ENCODE measurements around the gene YIF1A. TPM values are rescaled to one million over a fixed set of nuclear protein-coding genes. Genes with fewer than 3 reads are reported as not detected.

Gene YIF1A
- total RNA-seq, 2 donors from 2014 or later = 68.1 to 100 TPM

- peak overlapping the region; percentile 33 to 58 for H3K4me3 ChIP-seq
These were observed 28.4 kb upstream of the YIF1A start for GRCh38 chr11:66317322-66317722.

GRCh38 chr11:66316849-66317251 lies 27.9 kb upstream of the YIF1A start, which contains the start of gene CD248:
CD248 (minus strand) TSS chr11:66317044; CDS start chr11:66317027, 17 bp downstream.
- peaks cover 0 to 61% of the 10 kb centered on the region in 2 donors for H3K4me1 ChIP-seq
- H3K27ac ChIP-seq = peak within 1 kb of the TSS; percentile 78 to 90

More at GRCh38 chr11:66317322-66317722, 28.4 kb upstream of the YIF1A start:
- Histone ChIP-seq H3K9me3 (no peaks in the 10 kb centered on the region), H3K4me1 (peaks cover 0 to 61% of the 10 kb centered on the region in 2 donors), H3K27me3 (no peaks in the 10 kb centered on the region), H3K36me3 (no peaks in the 10 kb centered on the region), H3K27ac (peak overlapping the region; percentile 78 to 90)
- DNase-seq (ENCODE audit: low spot score) = no peak
- TF ChIP-seq CTCF (IDR thresholded peaks at IDR 0.05) = no peak

GRCh38 chr11:66315921-66316811 lies 27.2 kb upstream of the YIF1A start:
- Histone ChIP-seq H3K27me3 (no peaks in the 10 kb centered on the region), H3K4me3 (peak overlapping the region; percentile 33 to 58), H3K9me3 (no peaks in the 10 kb centered on the region), H3K27ac (peak overlapping the region; percentile 78 to 90), H3K4me1 (peaks cover 0 to 61% of the 10 kb centered on the region in 2 donors), H3K36me3 (no peaks in the 10 kb centered on the region)
- no peak for TF ChIP-seq CTCF (IDR thresholded peaks at IDR 0.05)
- no peak for DNase-seq (ENCODE audit: low spot score)

More at GRCh38 chr11:66316849-66317251, 27.9 kb upstream of the YIF1A start, which contains the start of gene CD248:
- H3K9me3 ChIP-seq = no peaks in the 10 kb centered on the region
- peak within 1 kb of the TSS; percentile 33 to 58 for H3K4me3 ChIP-seq
- TF ChIP-seq CTCF (IDR thresholded peaks at IDR 0.05) = no peak
- H3K36me3 ChIP-seq = no peaks in the 10 kb centered on the region
- DNase-seq (ENCODE audit: low spot score) = no peak
- no peaks in the 10 kb centered on the region for H3K27me3 ChIP-seq

- H3K4me1 ChIP-seq = peaks cover 0 to 61% of the 10 kb centered on the region in 2 donors
- peak overlapping the region; percentile 78 to 90 for H3K27ac ChIP-seq
- no peak for DNase-seq (ENCODE audit: low spot score)
- H3K4me3 ChIP-seq = peak overlapping the region; percentile 33 to 58
- H3K27me3 ChIP-seq = no peaks in the 10 kb centered on the region
- H3K9me3 ChIP-seq = no peaks in the 10 kb centered on the region
- no peak for TF ChIP-seq CTCF (IDR thresholded peaks at IDR 0.05)
- no peaks in the 10 kb centered on the region for H3K36me3 ChIP-seq
These were observed 26.5 kb upstream of the YIF1A start for GRCh38 chr11:66315498-66315885.

GRCh38 chr11:66314561-66315497 lies 25.9 kb upstream of the YIF1A start:
- peak overlapping the region; percentile 90 to 94 for H3K27ac ChIP-seq
- peak overlapping the region; percentile 33 to 58 for H3K4me3 ChIP-seq
- no peaks in the 10 kb centered on the region for H3K27me3 ChIP-seq
- DNase-seq (ENCODE audit: low spot score) = no peak
- no peaks in the 10 kb centered on the region for H3K36me3 ChIP-seq
- no peaks in the 10 kb centered on the region for H3K9me3 ChIP-seq
- H3K4me1 ChIP-seq = peaks cover 0 to 61% of the 10 kb centered on the region in 2 donors
- no peak for TF ChIP-seq CTCF (IDR thresholded peaks at IDR 0.05)
